Erythroblast (primary cell): ENCODE data around the gene UBXN7.
"Not testable (repeated sequence)": the region's sequence is repeated elsewhere in the genome, so short reads cannot be mapped to it uniquely, and the experiment has no call there.

ENCODE experiments used
- GATA1 ChIP-seq: IDR thresholded peaks from 2 replicates; pipeline ENCODE4 v1.6.1; 2011; ENCODE audit warnings: low read depth, mild to moderate bottlenecking, control low read depth, low read length, moderate library complexity
- POLR2A ChIP-seq: IDR thresholded peaks from 2 replicates; pipeline ENCODE4 v1.6.1; 2011; ENCODE audit warnings: mild to moderate bottlenecking, low read length

GRCh38 chr3:196385446-196385845 lies 46.8 kb downstream of the UBXN7 start:
- not testable (repeated sequence) for TF ChIP-seq POLR2A, GATA1
